HepG2 (cell line): ENCODE measurements around the gene KLHL21. TPM values are rescaled to one million over a fixed set of nuclear protein-coding genes. Genes with fewer than 3 reads are reported as not detected.

ENCODE experiments used
- AGO2 ChIP-seq: fragments of 200-400 bp; formaldehyde crosslinking; optimal IDR thresholded peaks from 2 replicates; pipeline ENCODE3; 2017; ENCODE audit warnings: mild to moderate bottlenecking, low read depth, low read length, moderate library complexity
- BCL6 ChIP-seq: IDR thresholded peaks from 2 replicates; pipeline ENCODE4 v1.6.1; 2016; ENCODE audit warnings: missing genetic modification reagents, missing compliant biosample characterization
- CBFB ChIP-seq: sonication (generic); formaldehyde crosslinking; IDR thresholded peaks from 2 replicates; pipeline ENCODE4 v1.4.0; 2020; ENCODE audit warnings: missing genetic modification reagents
- CBX1 ChIP-seq: IDR thresholded peaks from one replicate; pipeline ENCODE4 v1.6.1; 2016; ENCODE audit warnings: antibody characterized with exemption, low read depth
- GATAD1 ChIP-seq: IDR thresholded peaks from 2 replicates; pipeline ENCODE4 v1.6.1; 2016; ENCODE audit warnings: missing genetic modification reagents, missing compliant biosample characterization
- HDAC6 ChIP-seq: fragments of 200-600 bp; sonication (generic); IDR thresholded peaks from 2 replicates; pipeline ENCODE4 v1.7.0; 2017; ENCODE audit warnings: mild to moderate bottlenecking, antibody characterized with exemption, low read length, low read depth
- KMT2A ChIP-seq: sonication (generic); formaldehyde crosslinking; IDR thresholded peaks from 2 replicates; pipeline ENCODE4 v1.4.0; 2020; ENCODE audit warnings: missing genetic modification reagents
- MEIS2 ChIP-seq: sonication (generic); formaldehyde crosslinking; IDR thresholded peaks from 2 replicates; pipeline ENCODE4 v1.9.0; 2021; ENCODE audit warnings: mild to moderate bottlenecking, missing genetic modification reagents
- PHF20 ChIP-seq: sonication (generic); formaldehyde crosslinking; IDR thresholded peaks from 2 replicates; pipeline ENCODE4 v1.5.0; 2020; ENCODE audit warnings: mild to moderate bottlenecking, missing genetic modification reagents
- PHF8 ChIP-seq: sonication (generic); formaldehyde crosslinking; IDR thresholded peaks from 2 replicates; pipeline ENCODE4 v1.5.0; 2020; ENCODE audit warnings: missing genetic modification reagents
- RFX3 ChIP-seq: IDR thresholded peaks from 2 replicates; pipeline ENCODE4 v1.6.1; 2016; ENCODE audit warnings: missing biosample characterization, missing genetic modification reagents
- SOX13 ChIP-seq, 3 experiments: fragments of 450-650 bp in 1 of 3; sonication (generic) in 1 of 3; formaldehyde crosslinking in 1 of 3; IDR thresholded peaks in 2 of 3; conservative IDR thresholded peaks in 1 of 3; 2 replicates each; pipeline versions ENCODE4 v1.5.0 to v1.6.1; 2016 to 2020; ENCODE audit warnings: antibody characterized with exemption in 1 of 3, mild to moderate bottlenecking in 1 of 3, missing compliant biosample characterization in 1 of 3, missing genetic modification reagents in 1 of 3, moderate library complexity in 1 of 3
- SOX5 ChIP-seq: IDR thresholded peaks from 2 replicates; pipeline ENCODE4 v1.6.1; 2016; ENCODE audit warnings: borderline replicate concordance
- TFE3 ChIP-seq: IDR thresholded peaks from 2 replicates; pipeline ENCODE4 v1.6.1; 2016
- XRCC5 ChIP-seq: fragments of 200-400 bp; formaldehyde crosslinking; optimal IDR thresholded peaks from 2 replicates; pipeline ENCODE3; 2017; ENCODE audit warnings: mild to moderate bottlenecking, low read length
- ZBTB21 ChIP-seq: sonication (generic); formaldehyde crosslinking; IDR thresholded peaks from 2 replicates; pipeline ENCODE4 v1.4.0; 2020; ENCODE audit warnings: missing genetic modification reagents
- ZC3H4 ChIP-seq: sonication (generic); formaldehyde crosslinking; IDR thresholded peaks from 2 replicates; pipeline ENCODE4 v1.4.0; 2020; ENCODE audit warnings: missing genetic modification reagents, borderline replicate concordance
- ZNF296 ChIP-seq: sonication (generic); formaldehyde crosslinking; conservative IDR thresholded peaks from 2 replicates; pipeline ENCODE4 v1.5.0; 2020; ENCODE audit warnings: mild to moderate bottlenecking, missing genetic modification reagents
- ZNF333 ChIP-seq: sonication (generic); formaldehyde crosslinking; IDR thresholded peaks from 2 replicates; pipeline ENCODE4 v1.4.0; 2020; ENCODE audit warnings: mild to moderate bottlenecking, missing genetic modification reagents, borderline replicate concordance
- ZNF432 ChIP-seq: sonication (generic); formaldehyde crosslinking; IDR thresholded peaks from 2 replicates; pipeline ENCODE4 v1.5.0; 2020; ENCODE audit warnings: missing genetic modification reagents, mild to moderate bottlenecking, borderline replicate concordance
- ZNF549 ChIP-seq: sonication (generic); formaldehyde crosslinking; IDR thresholded peaks from 2 replicates; pipeline ENCODE4 v1.5.0; 2020; ENCODE audit warnings: missing genetic modification reagents
- ZNF703 ChIP-seq: sonication (generic); formaldehyde crosslinking; IDR thresholded peaks from 2 replicates; pipeline ENCODE4 v1.5.1; 2020; ENCODE audit warnings: missing genetic modification reagents, mild to moderate bottlenecking, moderate library complexity, borderline replicate concordance
- ZNF747 ChIP-seq: sonication (generic); formaldehyde crosslinking; IDR thresholded peaks from 2 replicates; pipeline ENCODE4 v1.8.1; 2023; ENCODE audit warnings: missing genetic modification reagents, mild to moderate bottlenecking, borderline replicate concordance
- ZSCAN20 ChIP-seq: sonication (generic); formaldehyde crosslinking; IDR thresholded peaks from 2 replicates; pipeline ENCODE4 v1.4.0; 2020; ENCODE audit warnings: missing genetic modification reagents, mild to moderate bottlenecking, borderline replicate concordance
- polyA plus RNA-seq, 8 experiments: library from polyadenylated mRNA; depleted of rRNA in 3 of 8; stranded (reverse) in 7 of 8; unstranded in 1 of 8; fragments of >200 nt; fragmentation: Illumina TruSeq in 4 of 8; extraction: Trizol in 4 of 8; gene quantifications; 2 replicates each; pipeline versions ENCODE4 v1.2.1 to v1.2.3, GENCODE V29; 2011 to 2016; ENCODE audit warnings: low read depth in 4 of 8, missing spikeins in 1 of 8, mixed read lengths in 1 of 8; ENCODE audit not compliant: insufficient read depth in 1 of 8
- total RNA-seq, 5 experiments: library from RNA; depleted of rRNA; stranded (reverse); fragments of >200 nt; fragmentation: Illumina TruSeq; extraction: Trizol; gene quantifications; 2 replicates each; pipeline ENCODE4 v1.2.3, GENCODE V29; 2016; ENCODE audit warnings: low read depth in 1 of 5
- TF ChIP-seq, protein P1 (sequence below): sonication (generic); formaldehyde crosslinking; IDR thresholded peaks from 2 replicates; pipeline ENCODE4 v1.4.0; 2020; ENCODE audit warnings: mild to moderate bottlenecking, missing genetic modification reagents
- TF ChIP-seq, protein P2 (sequence below): IDR thresholded peaks from 2 replicates; pipeline ENCODE4 v1.6.1; 2012; ENCODE audit warnings: inconsistent platforms

KLHL21 gene
- total and polyA plus RNA-seq, 2 of the 13 experiments (the other 11 are each of a cell fraction or from before 2014, with no cell fraction given) = 14.8 to 25.0 TPM

DNA sequence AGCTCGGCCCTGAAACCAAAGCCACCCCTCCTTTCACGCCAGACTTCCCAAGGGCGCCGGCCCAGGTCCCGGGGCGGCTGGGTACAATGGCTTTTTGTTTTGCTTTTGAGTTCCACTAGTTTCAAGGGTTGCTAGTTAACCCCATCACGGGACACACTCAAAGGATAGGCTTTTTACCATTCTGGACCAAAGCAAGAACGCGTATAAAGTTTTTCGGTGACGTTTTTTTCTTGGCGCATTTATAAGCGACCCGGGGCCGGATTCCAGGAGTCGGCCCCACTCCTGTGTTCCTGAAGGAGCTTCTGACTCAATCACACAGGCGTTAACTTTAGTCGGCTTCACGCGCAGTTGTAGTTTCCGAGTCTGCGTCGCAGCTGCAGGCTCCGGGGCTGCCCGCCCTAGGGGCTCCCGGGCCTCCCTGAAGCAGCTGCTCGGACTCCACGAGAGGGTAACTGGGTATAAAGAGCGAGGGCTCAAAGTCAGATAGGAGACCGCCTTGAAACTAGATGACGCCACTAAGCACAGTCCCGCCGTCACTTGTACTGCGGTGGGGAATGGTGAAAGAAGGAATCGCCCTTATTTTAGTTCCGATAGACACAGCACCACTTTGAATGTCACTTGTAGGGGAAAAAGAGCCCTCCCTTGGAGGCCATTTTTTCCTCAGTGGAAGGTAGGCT, 707 bp upstream of the KLHL21 start (continued):
- TF ChIP-seq ZNF703 (CRISPR knock-in tag) = 0 out of 2 replicates have a peak, but pooled peaks have one; percentile 32
- peak; percentile 67; the same call in 1 of the 2 replicates for TF ChIP-seq TFE3 (CRISPR knock-in tag)
- 0 out of 2 replicates have a peak, but pooled peaks have one; percentile 33 for TF ChIP-seq ZSCAN20 (CRISPR knock-in tag)
- TF ChIP-seq SOX5 (CRISPR knock-in tag) = peak; percentile 9; the same call in 1 of the 2 replicates
- TF ChIP-seq CBX1 = no peak
- 0 out of 2 replicates have a peak, but pooled peaks have one; percentile 41 for TF ChIP-seq ZNF432 (CRISPR knock-in tag)
- TF ChIP-seq MEIS2 = 0 out of 2 replicates have a peak, but pooled peaks have one; percentile 12
- TF ChIP-seq ZNF333 (CRISPR knock-in tag) = peak; percentile 20; the same call in 1 of the 2 replicates
- 0 out of 2 replicates have a peak, but pooled peaks have one; percentile 16 for TF ChIP-seq ZNF747 (CRISPR knock-in tag)
- no peak for TF ChIP-seq SOX13 (IDR thresholded peaks at IDR 0.05)
- TF ChIP-seq SOX13 (CRISPR knock-in tag; conservative IDR thresholded peaks at IDR 0.05 in 1 of 2, IDR thresholded peaks at IDR 0.05 in 1 of 2) = 0 out of 4 replicates have a peak, but pooled peaks have one; percentile 27 to 35
- TF ChIP-seq CBFB = no peak; the same call in 1 of the 2 replicates
- TF ChIP-seq ZNF296 (CRISPR knock-in tag) = peak; percentile 59; the same call in 1 of the 2 replicates
- no peak for TF ChIP-seq XRCC5
- TF ChIP-seq KMT2A (CRISPR knock-in tag) = peak; percentile 47; the same call in 1 of the 2 replicates
- TF ChIP-seq ZC3H4 = peak; percentile 88; the same call in 1 of the 2 replicates
- TF ChIP-seq, protein P1, sequence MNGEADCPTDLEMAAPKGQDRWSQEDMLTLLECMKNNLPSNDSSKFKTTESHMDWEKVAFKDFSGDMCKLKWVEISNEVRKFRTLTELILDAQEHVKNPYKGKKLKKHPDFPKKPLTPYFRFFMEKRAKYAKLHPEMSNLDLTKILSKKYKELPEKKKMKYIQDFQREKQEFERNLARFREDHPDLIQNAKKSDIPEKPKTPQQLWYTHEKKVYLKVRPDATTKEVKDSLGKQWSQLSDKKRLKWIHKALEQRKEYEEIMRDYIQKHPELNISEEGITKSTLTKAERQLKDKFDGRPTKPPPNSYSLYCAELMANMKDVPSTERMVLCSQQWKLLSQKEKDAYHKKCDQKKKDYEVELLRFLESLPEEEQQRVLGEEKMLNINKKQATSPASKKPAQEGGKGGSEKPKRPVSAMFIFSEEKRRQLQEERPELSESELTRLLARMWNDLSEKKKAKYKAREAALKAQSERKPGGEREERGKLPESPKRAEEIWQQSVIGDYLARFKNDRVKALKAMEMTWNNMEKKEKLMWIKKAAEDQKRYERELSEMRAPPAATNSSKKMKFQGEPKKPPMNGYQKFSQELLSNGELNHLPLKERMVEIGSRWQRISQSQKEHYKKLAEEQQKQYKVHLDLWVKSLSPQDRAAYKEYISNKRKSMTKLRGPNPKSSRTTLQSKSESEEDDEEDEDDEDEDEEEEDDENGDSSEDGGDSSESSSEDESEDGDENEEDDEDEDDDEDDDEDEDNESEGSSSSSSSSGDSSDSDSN = peak; percentile 38; the same call in 1 of the 2 replicates
- TF ChIP-seq AGO2 = peak; percentile 56
- no peak for TF ChIP-seq HDAC6
- TF ChIP-seq, protein P2, sequence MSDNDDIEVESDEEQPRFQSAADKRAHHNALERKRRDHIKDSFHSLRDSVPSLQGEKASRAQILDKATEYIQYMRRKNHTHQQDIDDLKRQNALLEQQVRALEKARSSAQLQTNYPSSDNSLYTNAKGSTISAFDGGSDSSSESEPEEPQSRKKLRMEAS = 0 out of 2 replicates have a peak, but pooled peaks have one; percentile 2
- TF ChIP-seq ZBTB21 (CRISPR knock-in tag) = peak; percentile 71; the same call in 1 of the 2 replicates
- 0 out of 2 replicates have a peak, but pooled peaks have one; percentile 33 for TF ChIP-seq ZNF549
- TF ChIP-seq PHF8 (CRISPR knock-in tag) = 0 out of 2 replicates have a peak, but pooled peaks have one; percentile 13
- 0 out of 2 replicates have a peak, but pooled peaks have one; percentile 2 for TF ChIP-seq GATAD1 (CRISPR knock-in tag)
- TF ChIP-seq RFX3 = no peak
- TF ChIP-seq BCL6 = peak; percentile 41; the same call in 1 of the 2 replicates
- TF ChIP-seq PHF20 (CRISPR knock-in tag) = peak; percentile 44; the same call in 1 of the 2 replicates
